HG02678 (cell line): ENCODE results near the gene SRSF7.
"Not testable (repeated sequence)": the region's sequence is repeated elsewhere in the genome, so short reads cannot be mapped to it uniquely, and the experiment has no call there.

Source experiments
- ATAC-seq: cut with Tn5 transposase; IDR thresholded peaks from one replicate; pipeline ENCODE4 v1.9.1; 2021; ENCODE audit warnings: mild to moderate bottlenecking, moderate library complexity; ENCODE audit not compliant: unreplicated experiment

SRSF7 gene

DNA sequence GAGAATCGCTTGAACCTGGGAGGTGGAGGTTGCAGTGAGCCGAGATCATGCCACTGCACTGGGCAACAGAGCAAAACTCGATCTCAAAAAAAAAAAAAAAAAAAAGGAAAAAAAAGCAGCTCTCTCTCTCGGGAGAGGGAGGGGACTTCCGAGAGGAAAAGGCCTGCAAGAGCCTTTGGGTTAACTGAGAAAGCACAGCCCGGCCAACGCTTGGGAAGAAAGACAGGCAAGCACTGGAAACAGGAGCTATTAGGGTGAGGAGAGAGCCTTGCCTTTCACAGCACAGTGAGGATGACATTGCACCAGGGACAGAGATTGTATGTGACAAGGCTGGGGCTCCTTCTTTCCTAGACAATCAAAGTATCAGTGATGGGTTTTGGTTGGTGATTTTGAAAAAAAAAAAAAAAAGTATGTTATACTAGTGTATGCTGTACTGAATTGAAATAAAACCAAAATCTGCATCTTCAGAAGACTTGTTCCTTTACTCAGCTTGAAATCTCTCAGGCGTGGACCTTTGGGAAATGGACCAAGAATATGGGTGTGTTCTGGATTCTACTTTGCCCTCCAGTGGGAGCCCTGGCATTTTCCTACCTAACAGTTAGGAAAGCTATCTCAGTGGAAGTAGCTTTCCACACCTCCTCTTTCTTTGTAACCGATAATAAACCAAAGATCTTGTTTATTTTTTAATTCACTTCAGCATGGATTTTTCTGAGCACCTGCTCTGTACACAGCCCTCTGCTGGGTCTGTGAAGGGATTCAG, 16.7 kb downstream of the SRSF7 start:
- no peak for ATAC-seq

DNA sequence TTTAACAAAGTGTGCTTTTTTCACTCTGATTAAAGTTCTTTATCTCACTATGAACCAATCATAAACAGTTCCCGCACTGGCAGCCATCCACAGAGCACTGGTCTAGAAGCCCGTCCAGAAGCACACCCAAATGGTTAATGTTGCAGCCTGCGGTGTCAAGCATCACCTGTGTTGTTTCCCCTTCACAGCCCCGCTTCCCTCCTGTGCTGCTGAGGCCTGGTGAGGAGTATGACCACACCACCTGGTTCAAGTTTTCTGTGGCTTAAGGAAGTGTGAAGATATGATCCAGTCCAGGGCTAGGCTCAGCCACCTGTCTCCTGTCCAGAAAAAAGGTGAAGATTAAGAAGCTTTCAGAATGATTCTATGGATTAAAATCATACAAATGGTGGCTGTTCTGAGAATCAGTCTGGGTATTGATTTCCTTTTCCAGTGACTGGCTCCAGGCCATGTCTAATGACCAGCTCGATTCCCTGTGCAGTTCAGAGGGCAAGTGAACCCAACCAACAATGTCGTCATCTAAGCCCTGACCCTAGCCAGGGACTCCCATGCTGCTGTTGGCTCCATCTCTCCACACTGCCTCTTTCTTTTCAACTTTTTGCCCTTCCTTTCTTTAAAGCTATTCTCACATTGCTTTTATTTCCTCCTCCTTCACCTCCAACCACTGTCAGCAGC, 17.7 kb downstream of the SRSF7 start:
- ATAC-seq, result no peak

DNA sequence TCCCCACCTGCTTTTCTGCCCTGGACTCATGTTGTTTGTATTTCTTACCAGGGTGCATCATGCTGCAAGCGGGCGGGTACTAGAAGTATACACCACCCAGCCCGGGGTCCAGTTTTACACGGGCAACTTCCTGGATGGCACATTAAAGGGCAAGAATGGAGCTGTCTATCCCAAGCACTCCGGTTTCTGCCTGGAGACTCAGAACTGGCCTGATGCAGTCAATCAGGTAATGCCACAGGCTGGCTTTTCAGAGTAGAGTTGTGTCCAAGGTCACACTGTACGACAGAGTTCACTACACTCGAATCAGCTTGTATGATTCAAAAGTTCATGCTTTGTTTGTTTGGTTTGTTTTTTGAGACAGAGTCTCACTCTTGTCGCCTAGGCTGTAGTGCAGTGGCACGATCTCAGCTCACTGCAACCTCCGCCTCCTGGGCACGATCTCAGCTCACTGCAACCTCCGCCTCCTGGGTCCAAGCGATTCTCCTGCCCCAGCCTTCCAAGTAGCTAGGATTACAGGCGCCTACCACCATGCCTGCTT, 19.4 kb downstream of the SRSF7 start:
- no peak for ATAC-seq

- ATAC-seq, result no peak
Observed at GRCh38 chr2:38731090-38731489, 20.1 kb downstream of the SRSF7 start.

GRCh38 chr2:38728694-38729093, 22.5 kb downstream of the SRSF7 start:
- ATAC-seq, result no peak

DNA sequence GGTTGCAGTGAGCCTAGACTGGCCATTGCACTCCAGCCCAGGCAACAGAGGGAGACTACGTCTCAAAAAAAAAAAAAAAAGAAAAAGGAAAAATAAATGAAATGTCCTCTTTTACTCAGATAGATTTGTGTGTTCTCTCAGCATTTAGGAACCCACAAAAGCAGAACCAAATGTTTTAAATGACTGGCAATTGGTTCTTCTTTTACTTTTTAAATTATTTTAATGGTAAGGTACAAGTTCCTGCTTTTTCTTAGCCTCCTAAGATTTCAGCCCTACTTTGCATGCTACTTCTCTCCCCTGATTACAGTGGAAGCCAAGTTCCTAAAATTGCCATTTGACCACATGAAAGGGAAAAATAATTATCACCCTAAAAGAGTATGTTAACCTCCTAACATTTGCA, 23.5 kb downstream of the SRSF7 start:
- no peak for ATAC-seq

- peak; percentile 63 for ATAC-seq
Observed at GRCh38 chr2:38723173-38723572, 28.0 kb downstream of the SRSF7 start.

DNA sequence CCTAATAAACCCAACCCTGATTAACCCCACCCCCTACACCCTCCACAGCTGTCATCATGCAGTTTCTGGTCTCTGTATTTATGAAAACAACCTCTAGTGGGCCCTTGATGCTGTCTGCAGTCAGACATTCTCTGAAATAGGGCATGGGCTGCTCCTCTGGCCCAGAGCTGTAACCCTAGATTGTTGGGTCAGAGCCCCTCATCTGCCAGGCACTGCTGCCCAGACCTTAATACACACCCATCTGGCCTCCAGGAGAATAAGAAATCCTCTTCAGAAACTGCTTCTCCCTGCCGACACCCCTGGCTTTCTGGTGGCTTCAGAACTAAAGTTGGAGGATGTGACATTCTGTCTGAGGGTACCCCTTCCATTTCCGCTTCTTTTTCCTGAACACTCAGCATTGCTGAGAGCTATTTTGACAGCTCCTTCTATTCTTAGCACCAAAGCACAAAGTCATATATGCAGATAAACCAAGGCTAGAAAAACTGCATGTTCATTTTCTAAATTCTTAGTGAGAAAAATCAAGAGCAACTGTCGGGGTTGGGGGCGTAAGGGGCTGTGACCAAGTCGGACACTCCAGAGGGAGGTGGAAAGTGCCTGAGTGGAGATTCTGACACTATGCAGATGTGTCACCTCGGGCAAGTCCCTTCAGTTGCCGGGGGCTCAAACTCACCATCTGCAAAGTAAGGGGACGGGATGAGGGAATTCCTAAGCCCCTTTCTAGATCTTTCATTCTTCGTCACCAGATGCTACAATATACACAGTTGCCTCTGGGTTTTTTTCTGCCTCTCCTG, 28.7 kb downstream of the SRSF7 start:
- peak; percentile 46 for ATAC-seq

DNA sequence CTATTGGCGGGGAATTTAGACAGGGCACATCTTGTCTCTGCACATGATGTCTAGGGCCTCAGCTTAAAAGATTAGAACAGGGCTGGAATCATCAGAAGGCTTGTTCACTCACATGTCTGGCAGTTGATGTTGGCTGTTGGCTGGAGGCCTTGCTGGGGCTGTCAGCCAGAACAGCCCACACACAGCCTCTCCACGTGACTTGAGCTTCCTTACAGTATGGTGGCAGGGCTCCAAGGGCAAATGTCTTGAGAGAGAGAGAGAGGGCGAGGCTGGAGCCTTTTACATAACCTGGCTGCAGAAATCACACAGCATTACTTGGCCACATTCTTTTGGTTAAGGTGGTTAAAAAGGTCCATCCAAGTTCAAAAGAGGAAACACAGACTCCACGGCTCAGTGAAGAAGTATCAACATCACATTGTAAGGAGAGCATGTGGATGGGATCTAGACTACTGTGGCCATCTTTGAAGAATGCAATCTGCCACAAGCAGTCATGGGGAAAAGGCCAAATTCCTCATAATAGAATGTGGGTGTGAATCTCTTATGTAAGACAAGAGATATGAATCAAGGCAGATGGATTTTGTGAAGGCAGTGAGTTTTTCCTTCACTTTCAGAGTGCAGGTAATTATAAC, 30.4 kb downstream of the SRSF7 start:
- no peak for ATAC-seq

DNA sequence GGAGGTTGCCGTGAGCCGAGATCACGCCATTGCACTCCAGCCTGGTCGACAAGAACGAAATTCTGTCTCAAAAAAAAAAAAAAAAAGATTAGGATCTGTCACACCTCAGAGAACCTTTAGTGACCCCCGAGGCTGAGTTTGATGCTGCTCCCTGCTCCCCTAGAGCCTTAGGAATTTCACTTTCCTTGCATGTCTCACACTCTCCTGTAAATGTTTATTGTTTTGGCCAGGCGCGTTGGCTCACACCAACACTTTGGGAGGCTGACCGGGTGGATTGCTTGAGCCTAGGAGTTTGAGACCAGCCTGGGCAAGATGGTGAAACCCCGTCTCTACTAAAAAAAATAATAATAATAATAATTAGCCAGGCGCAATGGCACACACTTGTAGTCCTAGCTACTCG, 31.5 kb downstream of the SRSF7 start:
- no peak for ATAC-seq

GRCh38 chr2:38718601-38719000, 32.6 kb downstream of the SRSF7 start:
- ATAC-seq, result no peak

- ATAC-seq, result no peak
Observed at GRCh38 chr2:38716185-38716584, 35.0 kb downstream of the SRSF7 start.

DNA sequence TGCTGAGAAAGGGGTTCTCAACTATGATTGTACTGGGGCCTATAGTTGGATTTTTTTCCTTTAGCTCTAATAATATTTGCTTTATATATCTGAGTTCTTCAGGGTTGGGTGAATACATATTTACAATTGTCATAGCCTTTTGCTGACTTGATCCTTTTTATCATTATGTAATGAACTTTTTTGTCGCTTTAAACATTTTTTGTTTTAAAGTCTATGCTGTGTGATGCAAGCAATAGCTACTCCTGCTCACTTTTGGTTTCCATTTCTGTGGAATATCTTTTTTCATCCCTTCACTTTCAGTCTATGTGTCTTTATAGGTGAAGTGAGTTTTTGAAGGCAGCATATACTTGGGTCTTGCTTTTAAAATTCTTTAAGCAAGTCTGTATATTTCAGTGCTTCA, 36.2 kb downstream of the SRSF7 start:
- not testable (repeated sequence) for ATAC-seq

DNA sequence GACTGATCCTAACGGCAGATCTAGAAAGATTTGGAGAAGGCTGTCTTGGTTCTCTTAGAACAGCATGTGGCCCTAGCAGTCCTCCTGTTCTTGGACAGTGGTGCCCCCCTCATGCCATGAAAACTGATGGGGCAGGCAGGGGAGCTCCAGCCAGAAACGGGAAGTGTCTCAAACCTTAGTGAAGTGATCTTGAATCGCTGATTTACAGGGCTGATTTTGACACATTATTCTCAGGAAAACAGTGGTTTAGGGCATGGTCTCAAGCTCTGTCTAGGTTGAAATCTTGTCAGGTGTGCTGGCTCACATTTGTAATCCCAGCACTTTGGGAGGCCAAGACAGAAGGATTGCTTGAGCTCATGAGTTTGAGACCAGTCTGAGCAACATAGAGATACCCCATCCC, 37.8 kb downstream of the SRSF7 start:
- no peak for ATAC-seq

GRCh38 chr2:38712871-38713270, 38.3 kb downstream of the SRSF7 start:
- no peak for ATAC-seq

- no peak for ATAC-seq
Observed at GRCh38 chr2:38712413-38712812, 38.7 kb downstream of the SRSF7 start.

GRCh38 chr2:38711558-38711957, 39.6 kb downstream of the SRSF7 start:
- ATAC-seq, result no peak

- peak; percentile 72 for ATAC-seq
Observed at GRCh38 chr2:38709567-38710194, 41.5 kb downstream of the SRSF7 start.

DNA sequence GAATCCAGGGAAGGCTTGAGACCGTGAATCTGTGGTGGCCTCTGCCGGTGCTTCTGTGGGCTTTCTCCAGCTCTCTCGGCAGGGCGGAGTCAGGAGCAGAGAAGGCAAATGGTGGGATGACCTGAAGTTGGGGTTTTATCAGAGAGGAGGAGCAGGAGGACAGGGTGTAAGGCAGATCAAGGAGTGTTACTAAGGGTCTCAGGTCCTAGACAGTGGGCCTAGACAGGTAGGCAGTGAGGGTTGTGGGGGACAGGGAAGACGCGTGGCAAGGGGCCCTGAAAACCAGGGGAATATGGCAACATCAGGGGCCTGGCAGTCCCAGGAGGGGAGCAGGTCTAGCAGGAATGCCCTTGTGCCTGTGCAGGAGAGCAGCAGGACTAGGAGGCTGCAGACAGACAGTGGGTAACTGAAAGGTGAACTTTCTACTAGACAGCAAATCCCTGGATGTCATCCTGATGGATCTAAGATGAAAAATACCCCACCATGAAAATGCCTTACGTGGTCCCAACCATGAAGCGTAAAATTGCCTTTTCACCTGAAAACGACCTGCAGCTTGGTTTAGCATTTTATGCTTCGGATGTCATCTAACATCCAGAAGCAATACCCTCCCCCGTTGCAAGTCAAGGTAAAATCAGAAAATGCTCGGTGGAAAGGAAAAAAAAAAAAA, 42.1 kb downstream of the SRSF7 start:
- no peak for ATAC-seq

GRCh38 chr2:38708491-38708890, 42.7 kb downstream of the SRSF7 start:
- not testable (repeated sequence) for ATAC-seq
